ENCODE data around the gene MEF2C. TPM values are rescaled to one million over a fixed set of nuclear protein-coding genes. Genes with fewer than 3 reads are reported as not detected.

The MEF2C gene
- total RNA-seq, 2 experiments from 2014 or later, result 0.60 to 0.87 TPM

GRCh38 chr5:88770276-88771257 lies 112.4 kb downstream of the MEF2C start:
- Histone ChIP-seq H3K36me3 (ENCODE audit: insufficient read depth, low read length) (no peaks in the 10 kb centered on the region), H3K4me3 (ENCODE audit: low read length) (no peak overlapping the region), H3K27ac (ENCODE audit: low read depth in 1 of 2, low read length in 2 of 2) (no peak overlapping the region), H3K9me3 (ENCODE audit: control insufficient read depth in 1 of 2, insufficient read depth in 1 of 2, low read length in 2 of 2) (no peaks in the 10 kb centered on the region), H3K4me1 (ENCODE audit: insufficient read depth, low read length) (no peaks in the 10 kb centered on the region), H3K27me3 (ENCODE audit: control insufficient read depth in 1 of 2, insufficient read depth in 2 of 2, low read length in 2 of 2) (no peaks in the 10 kb centered on the region)
- intact Hi-C loops (cut with DNase I, micrococcal nuclease), result no loop called here
- no peak overlapping the region for H3K27ac Mint-ChIP-seq
- CTCF ChIA-PET, result no interaction called here
- ATAC-seq (ENCODE audit: poor library complexity), result no peak
- H3K4me3 Mint-ChIP-seq, result no peak overlapping the region
- POLR2A ChIA-PET, result no interaction called here
- TF ChIP-seq CTCF (IDR thresholded peaks at IDR 0.05), result no peak
- H3K36me3 Mint-ChIP-seq (ENCODE audit: low read depth), result no peaks in the 10 kb centered on the region
- no peak for DNase-seq
- no peaks in the 10 kb centered on the region for H3K9me3 Mint-ChIP-seq
- H3K27me3 Mint-ChIP-seq, result peaks cover 5% of the 10 kb centered on the region
- no peaks in the 10 kb centered on the region for H3K4me1 Mint-ChIP-seq (ENCODE audit: low read depth)

- no peaks in the 10 kb centered on the region for H3K9me3 ChIP-seq (ENCODE audit: control insufficient read depth in 1 of 2, insufficient read depth in 1 of 2, low read length in 2 of 2)
- Mint-ChIP-seq H3K4me3 (no peak overlapping the region), H3K9me3 (no peaks in the 10 kb centered on the region), H3K36me3 (ENCODE audit: low read depth) (no peaks in the 10 kb centered on the region), H3K27ac (no peak overlapping the region), H3K27me3 (peaks cover 9% of the 10 kb centered on the region), H3K4me1 (ENCODE audit: low read depth) (no peaks in the 10 kb centered on the region)
- no peaks in the 10 kb centered on the region for H3K4me1 ChIP-seq (ENCODE audit: insufficient read depth, low read length)
- no peaks in the 10 kb centered on the region for H3K36me3 ChIP-seq (ENCODE audit: insufficient read depth, low read length)
- H3K27ac ChIP-seq (ENCODE audit: low read depth in 1 of 2, low read length in 2 of 2), result no peak overlapping the region
- ATAC-seq (ENCODE audit: poor library complexity) (no peak), DNase-seq (no peak)
- H3K4me3 ChIP-seq (ENCODE audit: low read length), result no peak overlapping the region
- H3K27me3 ChIP-seq (ENCODE audit: control insufficient read depth in 1 of 2, insufficient read depth in 2 of 2, low read length in 2 of 2), result no peaks in the 10 kb centered on the region
- intact Hi-C loops (cut with DNase I, micrococcal nuclease), result no loop called here
- TF ChIP-seq CTCF (IDR thresholded peaks at IDR 0.05), result no peak
- ChIA-PET POLR2A (no interaction called here), CTCF (no interaction called here)
Observed at GRCh38 chr5:88769165-88769564, 113.8 kb downstream of the MEF2C start.

GRCh38 chr5:88768411-88768810 lies 114.6 kb downstream of the MEF2C start:
- intact Hi-C loops (cut with DNase I, micrococcal nuclease), result no loop called here
- Mint-ChIP-seq H3K36me3 (ENCODE audit: low read depth) (no peaks in the 10 kb centered on the region), H3K27me3 (peaks cover 4% of the 10 kb centered on the region), H3K4me3 (no peak overlapping the region), H3K4me1 (ENCODE audit: low read depth) (no peaks in the 10 kb centered on the region), H3K27ac (no peak overlapping the region), H3K9me3 (no peaks in the 10 kb centered on the region)
- DNase-seq (no peak), ATAC-seq (ENCODE audit: poor library complexity) (no peak)
- no peak overlapping the region for H3K4me3 ChIP-seq (ENCODE audit: low read length)
- no peaks in the 10 kb centered on the region for H3K27me3 ChIP-seq (ENCODE audit: control insufficient read depth in 1 of 2, insufficient read depth in 2 of 2, low read length in 2 of 2)
- POLR2A ChIA-PET, result no interaction called here
- no peak for TF ChIP-seq CTCF (IDR thresholded peaks at IDR 0.05)
- H3K27ac ChIP-seq (ENCODE audit: low read depth in 1 of 2, low read length in 2 of 2), result no peak overlapping the region
- no peaks in the 10 kb centered on the region for H3K36me3 ChIP-seq (ENCODE audit: insufficient read depth, low read length)
- CTCF ChIA-PET, result no interaction called here
- no peaks in the 10 kb centered on the region for H3K4me1 ChIP-seq (ENCODE audit: insufficient read depth, low read length)
- H3K9me3 ChIP-seq (ENCODE audit: control insufficient read depth in 1 of 2, insufficient read depth in 1 of 2, low read length in 2 of 2), result no peaks in the 10 kb centered on the region
